ENCODE results near the gene WASF2.

- TF ChIP-seq CTCF (conservative IDR thresholded peaks at IDR 0.05), result no peak
- TF ChIP-seq EZH2 (IDR thresholded peaks at IDR 0.05; ENCODE audit: low read depth), result no peak
Measured at GRCh38 chr1:27527223-27527889, 37.4 kb upstream of the WASF2 start.

All from PC-9 (cell line).